ENCODE data around the gene LAMA2.

The LAMA2 gene

DNA sequence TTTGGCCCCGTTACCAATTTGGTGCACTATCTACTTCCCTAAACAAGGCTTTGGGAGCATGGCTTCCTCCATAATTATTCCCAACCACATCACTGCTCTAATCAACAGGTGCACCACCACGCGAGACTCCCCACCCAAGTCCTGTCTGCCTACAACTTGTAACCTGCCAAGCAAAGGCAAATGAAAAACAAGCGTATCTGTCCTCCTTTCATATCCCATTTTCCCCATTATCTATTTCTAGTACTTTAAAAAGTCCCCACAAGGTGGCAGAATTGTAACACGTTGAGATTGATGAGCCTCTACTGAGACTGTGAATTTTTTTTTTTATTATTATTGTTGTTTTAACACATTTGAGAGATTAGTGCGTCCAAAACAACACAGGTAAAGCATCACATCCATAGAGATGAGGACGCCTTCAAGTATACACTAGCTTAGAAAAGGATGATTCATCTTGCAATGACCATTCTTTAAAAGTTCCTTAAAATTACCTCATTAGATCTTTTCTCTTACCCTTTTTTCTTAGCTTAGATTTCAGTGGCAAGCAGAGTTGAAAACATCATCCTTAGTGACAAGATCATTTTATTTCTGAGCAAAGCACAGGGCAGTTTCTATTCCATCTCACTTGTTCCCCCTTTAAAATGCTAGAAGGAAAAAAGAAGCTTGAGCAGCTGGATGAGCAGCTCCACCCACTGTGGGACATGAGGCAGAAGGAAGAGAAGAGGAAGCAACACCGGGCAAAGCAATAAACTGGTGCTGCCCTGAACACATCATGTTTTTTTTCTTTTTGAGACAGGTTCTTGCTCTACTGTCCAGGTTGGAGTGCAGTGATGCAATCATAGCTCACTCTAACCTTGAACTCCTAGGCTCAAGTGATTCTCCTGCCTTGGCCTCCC is 616.3 kb downstream of the LAMA2 start:
- DNase-seq: peak; percentile 87

DNA sequence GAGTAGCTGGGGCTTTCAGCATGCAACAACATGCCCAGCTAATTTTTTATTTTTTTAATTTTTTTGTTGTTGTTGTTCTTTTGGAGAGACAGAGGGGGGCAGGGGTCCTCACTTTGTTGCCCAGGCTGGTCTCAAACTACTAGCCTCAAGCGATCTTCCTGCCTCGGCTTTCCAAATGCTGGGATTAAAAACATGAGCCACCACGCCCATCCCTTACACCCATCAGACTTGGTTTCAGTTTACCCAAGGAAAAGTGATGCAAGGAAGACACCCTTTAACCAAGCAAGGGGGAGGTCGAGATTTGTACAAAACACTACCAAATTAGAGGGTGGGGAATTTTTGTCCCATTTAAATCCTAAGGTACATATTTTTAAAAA is 616.9 kb downstream of the LAMA2 start:
- no peak for DNase-seq

DNA sequence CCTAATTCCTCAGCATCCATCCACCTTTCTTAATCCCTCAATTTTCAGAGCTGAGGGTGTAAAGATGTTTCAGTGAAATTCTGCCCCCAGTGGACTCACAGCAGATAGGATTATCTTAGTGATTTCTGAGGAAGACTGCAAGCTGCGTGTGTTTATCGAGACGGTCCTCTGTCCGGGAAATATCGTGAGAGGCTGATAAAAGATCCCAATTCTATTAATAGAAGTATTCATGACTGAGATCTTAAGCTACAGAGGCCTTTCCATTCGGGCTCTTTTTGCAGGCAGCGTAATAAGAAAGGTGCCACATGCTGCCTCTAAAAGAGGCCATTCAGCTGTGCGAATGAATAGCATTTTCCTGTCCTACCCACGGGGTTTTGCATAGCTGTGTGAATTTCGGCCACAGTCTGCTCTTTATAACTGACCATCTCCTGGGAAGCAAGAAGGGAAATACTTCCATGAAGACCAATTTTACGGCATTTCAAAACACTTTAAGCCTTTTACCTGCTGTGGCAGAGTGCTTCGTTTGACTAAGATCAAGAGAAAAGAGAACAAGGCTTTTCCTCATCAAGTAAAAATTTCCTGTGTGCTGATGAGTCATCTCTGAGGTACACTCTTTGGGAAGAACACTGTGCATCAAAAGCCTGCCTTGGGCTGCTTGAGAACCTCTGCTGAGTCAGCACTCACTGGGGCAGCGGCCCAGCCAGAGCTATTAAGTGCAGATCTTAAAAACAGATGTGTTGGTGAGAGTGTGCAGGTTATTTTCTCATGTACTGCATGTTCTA is 618.2 kb downstream of the LAMA2 start:
- DNase-seq: peak; percentile 63

DNA sequence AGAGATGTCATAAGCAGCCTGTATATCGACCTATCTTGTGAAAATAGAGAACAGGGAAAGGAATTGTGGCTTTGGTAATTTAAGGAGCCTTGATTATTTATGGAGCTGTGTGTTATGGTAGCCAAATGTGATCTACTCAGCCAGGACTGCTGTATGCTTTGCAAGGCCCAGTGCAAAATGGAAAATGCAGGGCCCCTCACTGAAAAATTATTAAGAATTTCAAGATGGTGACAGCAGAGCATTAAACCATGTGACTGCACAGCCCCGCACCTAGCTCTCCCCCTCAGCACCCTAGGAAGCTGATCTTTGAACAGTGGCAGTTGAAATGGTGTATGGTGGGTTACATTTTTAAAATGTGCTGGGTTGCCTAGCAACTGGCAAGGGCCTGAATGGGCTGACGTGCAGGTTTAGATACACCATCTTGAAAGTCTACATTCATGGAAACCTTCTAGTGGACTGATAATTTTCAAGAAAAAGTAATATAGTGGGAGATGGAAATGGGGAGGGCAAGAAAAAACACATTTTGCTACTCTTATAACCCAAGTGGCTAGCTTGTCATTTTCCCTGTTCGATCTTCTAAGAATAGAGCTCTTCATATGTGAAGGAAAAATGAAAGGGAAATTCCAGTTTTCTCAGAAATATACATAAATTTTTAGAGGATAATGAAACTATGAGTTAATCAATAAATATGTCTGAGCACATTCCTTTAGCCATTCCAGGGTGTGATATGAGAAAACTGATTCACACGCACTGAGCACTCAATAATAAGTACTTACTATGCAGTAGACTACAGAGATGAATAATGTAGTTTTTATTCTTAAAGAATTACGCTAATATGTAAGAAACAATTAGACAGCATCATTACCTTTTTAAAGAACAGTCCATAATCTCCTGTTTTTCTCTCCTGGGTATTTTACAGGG is 619.1 kb downstream of the LAMA2 start:
- no peak for DNase-seq

DNA sequence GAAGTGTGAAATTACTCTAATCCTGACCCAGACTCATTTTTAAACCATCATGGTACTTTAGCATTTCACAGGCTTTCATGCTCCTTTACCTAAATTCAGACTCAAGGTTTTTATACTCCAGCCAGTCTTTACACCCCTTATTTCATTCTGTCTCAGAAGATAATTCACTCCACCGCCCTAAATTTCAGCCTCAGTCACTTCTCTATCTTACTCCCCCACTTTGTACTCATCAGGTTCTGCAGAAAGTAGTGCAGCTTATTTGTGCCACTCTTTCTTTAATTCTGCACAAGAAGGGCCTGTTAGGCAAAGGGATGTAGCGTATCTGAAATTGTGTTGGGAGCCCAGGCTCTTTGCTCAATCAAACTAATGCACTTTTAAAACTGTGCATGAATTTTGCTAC is 621.5 kb downstream of the LAMA2 start:
- DNase-seq: no peak

DNA sequence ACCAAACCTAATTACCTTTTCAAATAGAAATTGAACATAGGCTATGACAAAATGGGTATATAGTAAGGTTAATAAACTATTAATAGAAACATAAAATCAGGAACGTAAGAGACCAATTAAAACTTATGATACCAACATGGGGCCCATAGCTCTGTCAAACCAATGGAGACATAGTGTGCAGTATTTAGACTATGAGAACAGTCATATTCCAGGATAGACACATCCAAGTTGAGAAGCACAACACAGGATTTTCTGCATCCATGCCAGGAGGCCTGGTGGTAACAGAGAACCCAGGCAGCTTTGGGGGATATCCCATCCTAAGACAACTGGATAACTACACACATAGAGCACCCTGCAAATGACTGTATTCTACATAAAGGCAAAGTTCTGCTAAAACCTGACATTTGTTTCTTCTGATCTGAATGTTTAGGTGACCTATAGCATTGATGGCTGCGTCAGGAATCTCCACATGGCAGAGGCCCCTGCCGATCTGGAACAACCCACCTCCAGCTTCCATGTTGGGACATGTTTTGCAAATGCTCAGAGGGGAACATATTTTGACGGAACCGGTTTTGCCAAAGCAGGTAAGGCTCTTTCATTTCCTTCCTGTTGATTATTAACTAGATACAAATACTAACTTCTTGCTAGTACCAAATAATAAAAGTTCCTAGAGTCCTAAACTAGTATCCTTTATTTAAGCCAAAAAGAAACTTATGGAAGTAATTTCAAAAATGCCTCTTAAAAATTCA is 624.3 kb downstream of the LAMA2 start:
- DNase-seq: no peak

DNA sequence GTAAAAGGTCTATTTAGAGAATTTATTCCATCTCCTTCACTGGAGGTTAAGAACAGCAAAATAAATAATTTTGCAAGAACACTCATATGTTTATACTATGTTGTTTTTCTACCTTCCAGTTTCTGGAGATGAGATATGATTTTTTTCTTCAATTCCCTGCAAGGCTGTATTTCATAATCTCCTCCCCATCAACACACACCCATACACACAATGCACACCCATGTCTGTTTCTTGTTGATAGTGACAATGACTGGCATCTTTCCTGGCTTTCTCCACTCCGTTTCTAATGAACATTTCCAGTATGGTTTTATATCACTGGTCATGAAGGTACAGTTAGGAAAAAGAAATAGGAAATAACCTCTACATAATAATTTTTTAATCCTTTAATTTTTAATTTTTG is 624.9 kb downstream of the LAMA2 start:
- no peak for DNase-seq

DNA sequence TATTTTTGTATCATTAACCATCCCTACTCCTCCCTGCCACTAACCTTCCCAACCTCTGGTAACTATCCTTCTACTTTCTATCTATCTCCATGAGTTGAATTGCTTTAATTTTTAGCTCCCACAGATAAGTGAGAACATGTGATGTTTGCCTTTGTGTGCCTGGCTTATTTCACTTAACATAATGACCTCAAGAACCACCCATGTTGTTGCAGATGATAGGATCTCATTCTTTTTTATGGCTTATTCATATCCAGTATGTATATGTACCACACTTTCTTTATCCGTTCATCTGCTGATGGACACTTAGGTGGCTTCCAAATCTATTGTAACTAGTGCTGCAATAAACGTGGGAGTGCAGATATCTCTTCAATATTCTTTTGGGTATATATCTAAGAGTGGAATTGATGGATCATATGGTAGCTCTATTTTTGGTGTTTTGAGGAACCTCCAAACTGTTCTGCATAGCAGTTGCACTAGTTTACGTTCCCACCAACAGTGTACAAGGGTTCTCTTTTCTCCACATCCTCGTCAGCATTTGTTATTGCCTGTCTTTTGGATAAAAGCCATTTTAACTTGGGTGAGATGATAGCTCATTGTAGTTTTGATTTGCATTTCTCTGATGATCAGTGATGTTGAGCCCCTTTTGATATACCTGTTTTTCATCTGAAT is 625.7 kb downstream of the LAMA2 start:
- no peak for DNase-seq

DNA sequence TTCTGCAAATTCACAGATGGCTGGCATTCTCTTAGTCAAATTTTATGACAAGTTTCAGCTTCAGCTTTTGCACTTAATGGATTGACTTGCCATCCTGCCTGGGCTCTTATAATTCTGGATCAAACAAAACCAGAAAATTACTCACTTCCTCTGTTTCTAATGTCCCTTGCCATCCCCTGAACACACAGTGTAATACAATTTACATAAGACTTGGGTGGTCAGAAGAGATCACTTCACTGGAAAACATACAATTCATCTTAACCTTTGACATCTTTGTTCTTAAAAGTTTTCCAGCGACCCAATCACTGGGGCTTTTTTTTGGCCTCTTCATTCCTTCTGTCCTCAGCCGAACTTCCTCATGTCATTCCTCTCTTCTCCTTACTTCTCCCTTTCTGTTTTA is 628.0 kb downstream of the LAMA2 start:
- DNase-seq: no peak

DNA sequence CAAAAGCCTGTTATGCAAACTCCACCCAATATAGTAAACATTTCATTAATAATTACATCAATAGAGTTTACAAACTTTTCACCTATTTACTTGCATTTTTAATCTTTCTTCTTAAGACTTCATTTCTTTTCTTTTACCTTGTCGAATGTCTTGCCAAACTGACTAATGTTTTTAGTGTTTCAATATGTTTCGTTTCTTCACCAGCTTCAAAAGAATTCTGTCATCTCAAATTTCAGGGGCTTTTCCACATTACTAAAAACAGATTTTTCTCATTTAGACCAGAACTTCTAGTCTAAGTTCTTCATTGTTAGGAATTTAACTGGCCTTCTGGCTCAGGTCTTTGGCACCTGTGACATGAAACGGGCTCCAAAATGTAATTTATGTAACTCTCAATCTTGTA is 630.5 kb downstream of the LAMA2 start:
- DNase-seq: peak; percentile 30

DNA sequence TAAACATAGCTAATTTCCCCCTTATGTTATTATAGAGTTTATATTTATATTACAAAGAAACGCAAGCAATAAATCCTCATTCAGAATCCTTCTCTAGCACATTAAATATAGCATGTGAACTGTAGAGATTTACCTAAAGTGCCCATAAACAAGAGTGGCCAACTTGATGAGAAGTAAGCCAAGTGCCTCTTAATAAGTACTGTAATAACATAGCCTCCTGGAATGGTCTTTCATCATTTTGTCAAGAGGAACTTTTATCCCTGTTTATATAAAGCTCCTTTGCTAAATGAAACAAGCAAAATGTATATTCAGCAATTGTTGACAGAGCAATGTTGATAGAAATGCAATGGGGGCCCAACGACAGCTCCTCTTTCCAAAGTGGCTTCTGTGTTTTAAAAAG is 632.1 kb downstream of the LAMA2 start:
- DNase-seq: no peak

DNA sequence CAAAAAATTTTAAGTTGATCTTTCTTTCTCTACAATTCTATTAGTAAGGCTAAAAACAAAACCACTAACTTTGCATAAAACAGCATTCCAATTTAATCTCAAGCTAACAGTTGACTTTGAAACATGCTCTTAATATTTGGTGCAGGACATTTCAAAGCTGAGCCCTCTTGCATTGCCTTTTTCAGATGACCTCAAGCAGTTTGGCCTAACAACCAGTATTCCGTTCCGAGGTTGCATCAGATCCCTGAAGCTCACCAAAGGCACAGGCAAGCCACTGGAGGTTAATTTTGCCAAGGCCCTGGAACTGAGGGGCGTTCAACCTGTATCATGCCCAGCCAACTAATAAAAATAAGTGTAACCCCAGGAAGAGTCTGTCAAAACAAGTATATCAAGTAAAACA is 633.1 kb downstream of the LAMA2 start:
- no peak for DNase-seq

DNA sequence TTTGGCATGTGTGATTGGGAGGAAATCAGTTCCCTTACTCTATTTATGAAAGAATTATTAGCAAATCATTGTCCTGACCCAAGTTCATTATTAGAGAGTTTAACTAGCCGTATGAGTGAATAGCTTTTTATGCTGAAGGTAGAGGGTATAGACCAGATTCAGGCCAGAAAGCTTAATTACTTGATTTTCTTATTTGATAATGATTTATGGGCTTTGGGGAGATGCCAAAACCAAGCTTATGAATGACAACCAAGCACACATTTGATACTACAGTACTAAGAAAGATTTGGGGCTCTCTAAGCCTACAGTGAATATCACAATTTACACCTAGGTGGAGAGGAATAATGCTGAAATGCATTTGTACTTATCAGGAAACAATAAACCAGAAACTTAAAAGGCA is 633.8 kb downstream of the LAMA2 start:
- DNase-seq: no peak

DNA sequence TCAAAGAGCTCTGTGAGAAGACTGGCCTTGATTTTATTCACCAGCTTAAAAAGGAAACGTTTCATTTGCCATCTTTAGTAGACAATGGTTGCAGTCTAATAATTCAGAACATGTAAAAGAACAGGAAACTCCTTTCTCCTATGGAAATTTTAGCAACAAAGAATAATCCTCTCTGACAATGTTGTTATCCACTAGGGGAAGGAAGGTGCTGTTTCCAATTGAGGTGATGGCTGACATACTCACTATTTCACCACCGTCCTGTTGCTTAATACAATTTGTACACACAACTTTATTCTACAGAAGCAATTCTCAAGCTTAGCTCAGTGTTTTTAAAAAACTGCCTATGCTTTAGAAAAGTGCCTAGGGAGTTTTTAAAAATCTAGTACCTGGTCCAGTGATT is 634.4 kb downstream of the LAMA2 start:
- DNase-seq: no peak

DNA sequence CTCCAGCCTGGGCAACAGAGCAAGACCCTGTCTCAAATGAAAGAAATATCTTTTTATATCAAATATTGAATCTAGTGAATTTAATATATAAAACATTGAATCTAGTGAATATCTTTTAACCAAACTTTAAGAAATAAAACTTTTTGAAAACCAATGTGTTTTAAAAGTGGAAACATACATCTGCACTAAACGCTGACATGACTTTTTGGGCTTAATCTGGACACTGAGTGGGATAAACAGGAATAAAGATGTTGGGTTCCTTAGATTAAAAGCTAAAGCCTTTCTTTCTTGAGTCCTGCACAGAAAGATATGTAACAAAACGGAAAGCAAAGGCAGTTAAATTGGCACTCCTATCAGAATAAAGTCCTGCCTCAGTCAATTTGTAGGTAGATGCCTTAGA is 636.8 kb downstream of the LAMA2 start:
- no peak for DNase-seq

DNA sequence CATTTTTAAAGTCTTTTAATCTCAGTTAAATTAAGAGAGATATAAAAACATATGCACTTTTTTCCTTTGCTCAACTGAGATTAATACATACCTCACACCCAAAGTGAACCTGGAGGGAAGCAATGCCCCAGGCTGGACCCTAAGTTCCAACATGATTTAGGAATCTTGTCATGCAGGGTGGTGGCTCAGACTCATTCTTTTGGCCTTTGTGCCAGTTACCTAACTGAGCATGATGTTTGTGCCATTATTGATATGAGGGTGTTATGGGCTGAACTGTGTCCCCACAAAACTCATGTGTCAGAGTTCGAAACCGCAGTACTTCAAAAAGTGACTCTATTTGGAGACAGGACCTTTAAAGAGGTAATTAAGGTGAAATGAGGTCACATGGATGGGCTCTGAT is 639.0 kb downstream of the LAMA2 start:
- no peak for DNase-seq

DNA sequence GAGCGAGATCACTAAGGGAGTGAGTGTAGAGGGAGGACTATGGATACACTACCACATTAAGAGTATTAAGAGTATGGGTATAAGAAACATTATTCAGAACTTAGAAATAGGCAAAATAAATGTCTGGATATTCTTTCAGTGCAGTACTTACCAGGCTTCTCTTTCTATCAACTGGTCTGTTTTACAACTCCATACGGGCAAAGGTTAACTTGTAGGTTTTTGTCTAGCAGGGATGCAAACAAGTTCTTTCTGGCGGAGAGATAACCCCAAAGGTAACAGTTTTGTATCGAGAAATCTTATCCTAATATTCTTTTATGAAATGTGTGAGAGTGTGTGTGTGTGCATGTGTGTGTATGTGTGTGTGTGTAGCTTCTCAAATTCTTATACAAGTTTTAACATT is 640.9 kb downstream of the LAMA2 start:
- no peak for DNase-seq

DNA sequence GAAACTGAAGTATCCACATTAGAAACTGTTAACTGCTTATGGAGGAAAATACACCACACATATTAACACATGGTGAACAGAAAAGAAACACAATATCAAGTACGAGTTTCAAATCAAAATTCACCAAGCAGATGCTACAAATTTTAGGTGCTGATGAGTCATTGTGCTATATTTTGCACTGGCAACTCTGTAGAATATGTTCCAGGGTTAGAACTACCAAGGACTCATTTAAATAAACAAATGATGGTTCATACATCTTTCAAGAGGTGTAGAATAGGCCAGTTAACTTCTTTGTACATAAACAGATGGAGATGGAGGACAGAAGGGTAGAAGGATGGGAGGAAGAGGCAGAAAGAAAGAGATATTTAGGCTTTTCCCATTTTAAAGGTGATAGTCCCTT is 642.1 kb downstream of the LAMA2 start:
- no peak for DNase-seq

DNA sequence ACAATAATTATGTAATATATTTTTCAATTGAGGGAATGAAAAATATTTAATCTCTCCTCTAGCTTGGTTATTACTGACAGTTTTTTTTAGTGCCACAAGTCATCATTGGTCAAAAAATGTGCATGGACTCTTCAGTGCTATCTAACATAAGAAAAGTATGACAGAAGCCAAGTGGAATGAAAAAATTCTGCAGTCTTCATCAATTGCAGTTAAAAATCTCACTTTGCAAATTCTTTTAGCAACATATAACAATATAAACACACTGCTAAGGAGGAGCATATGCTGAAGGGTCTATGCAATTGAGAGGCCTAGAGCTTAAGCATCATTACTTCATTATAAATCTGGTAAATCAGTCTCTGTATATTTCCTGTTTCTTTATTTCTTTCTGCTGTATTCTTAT is 652.0 kb downstream of the LAMA2 start:
- no peak for DNase-seq

DNA sequence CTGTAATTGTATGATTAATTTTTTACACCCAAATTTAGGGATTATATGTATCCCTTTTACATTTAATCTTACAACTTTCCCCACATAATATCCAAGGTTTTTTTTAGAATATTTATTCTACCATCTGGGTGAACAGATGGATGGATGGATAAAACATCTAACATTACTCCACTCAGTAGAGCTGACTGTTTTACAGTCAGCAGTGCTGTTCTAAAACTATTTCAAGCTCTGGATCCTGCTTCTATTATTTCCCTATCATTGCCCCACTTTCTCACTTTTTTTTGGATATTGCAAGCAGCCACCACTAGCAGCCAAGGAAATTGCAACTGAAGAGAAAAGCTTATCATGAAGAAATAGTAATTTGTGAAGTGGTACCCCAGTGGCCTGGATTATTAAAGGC is 653.3 kb downstream of the LAMA2 start:
- DNase-seq: no peak

DNA sequence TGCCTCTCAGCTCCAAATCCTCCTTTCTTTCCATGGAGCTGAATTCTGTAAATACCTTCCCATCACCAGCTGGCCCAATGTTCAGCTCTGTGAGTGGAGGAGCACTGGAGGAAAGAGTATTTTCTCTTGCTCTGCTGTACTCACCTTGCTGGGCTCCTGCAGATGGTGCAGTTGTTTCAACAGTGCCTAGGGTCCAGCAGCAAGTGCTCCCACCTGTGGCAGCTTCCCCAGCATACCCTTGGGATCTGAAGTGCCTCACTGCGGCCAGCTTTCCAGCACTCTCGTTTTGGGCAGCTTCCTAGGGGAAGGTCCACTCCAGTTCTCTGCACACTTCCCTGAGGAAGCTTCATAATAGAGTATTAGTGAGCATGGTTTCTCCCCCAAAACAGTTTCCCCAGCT is 656.1 kb downstream of the LAMA2 start:
- DNase-seq: no peak

DNA sequence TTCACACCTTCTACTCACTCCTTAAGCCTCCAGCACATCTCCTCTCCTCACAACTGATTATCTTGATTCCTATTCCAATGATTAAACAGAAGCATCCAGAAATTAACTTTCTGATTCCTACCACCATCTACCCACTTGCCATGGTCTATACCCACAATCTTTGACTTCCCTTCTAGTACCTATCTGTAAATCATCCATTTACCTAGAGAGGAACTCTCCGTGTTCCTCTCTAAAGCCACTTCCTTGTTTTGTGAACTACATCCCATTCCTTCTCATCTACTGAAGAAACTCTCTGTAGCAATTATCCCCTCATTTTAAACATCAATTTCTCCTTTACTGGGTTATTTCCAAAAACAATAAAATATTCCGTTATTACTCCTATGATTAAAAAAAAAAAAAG is 659.8 kb downstream of the LAMA2 start:
- no peak for DNase-seq

Data from eye (tissue), 1 donor.